HG03442 (cell line): ENCODE data around the gene PLB1.

Experiments used
- ATAC-seq: cut with Tn5 transposase; IDR thresholded peaks from one replicate; pipeline ENCODE4 v1.9.1; 2021; ENCODE audit warnings: mild to moderate bottlenecking, moderate library complexity; ENCODE audit not compliant: unreplicated experiment

Gene PLB1, protein sequence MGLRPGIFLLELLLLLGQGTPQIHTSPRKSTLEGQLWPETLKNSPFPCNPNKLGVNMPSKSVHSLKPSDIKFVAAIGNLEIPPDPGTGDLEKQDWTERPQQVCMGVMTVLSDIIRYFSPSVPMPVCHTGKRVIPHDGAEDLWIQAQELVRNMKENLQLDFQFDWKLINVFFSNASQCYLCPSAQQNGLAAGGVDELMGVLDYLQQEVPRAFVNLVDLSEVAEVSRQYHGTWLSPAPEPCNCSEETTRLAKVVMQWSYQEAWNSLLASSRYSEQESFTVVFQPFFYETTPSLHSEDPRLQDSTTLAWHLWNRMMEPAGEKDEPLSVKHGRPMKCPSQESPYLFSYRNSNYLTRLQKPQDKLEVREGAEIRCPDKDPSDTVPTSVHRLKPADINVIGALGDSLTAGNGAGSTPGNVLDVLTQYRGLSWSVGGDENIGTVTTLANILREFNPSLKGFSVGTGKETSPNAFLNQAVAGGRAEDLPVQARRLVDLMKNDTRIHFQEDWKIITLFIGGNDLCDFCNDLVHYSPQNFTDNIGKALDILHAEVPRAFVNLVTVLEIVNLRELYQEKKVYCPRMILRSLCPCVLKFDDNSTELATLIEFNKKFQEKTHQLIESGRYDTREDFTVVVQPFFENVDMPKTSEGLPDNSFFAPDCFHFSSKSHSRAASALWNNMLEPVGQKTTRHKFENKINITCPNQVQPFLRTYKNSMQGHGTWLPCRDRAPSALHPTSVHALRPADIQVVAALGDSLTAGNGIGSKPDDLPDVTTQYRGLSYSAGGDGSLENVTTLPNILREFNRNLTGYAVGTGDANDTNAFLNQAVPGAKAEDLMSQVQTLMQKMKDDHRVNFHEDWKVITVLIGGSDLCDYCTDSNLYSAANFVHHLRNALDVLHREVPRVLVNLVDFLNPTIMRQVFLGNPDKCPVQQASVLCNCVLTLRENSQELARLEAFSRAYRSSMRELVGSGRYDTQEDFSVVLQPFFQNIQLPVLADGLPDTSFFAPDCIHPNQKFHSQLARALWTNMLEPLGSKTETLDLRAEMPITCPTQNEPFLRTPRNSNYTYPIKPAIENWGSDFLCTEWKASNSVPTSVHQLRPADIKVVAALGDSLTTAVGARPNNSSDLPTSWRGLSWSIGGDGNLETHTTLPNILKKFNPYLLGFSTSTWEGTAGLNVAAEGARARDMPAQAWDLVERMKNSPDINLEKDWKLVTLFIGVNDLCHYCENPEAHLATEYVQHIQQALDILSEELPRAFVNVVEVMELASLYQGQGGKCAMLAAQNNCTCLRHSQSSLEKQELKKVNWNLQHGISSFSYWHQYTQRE (N-terminal part only)

DNA sequence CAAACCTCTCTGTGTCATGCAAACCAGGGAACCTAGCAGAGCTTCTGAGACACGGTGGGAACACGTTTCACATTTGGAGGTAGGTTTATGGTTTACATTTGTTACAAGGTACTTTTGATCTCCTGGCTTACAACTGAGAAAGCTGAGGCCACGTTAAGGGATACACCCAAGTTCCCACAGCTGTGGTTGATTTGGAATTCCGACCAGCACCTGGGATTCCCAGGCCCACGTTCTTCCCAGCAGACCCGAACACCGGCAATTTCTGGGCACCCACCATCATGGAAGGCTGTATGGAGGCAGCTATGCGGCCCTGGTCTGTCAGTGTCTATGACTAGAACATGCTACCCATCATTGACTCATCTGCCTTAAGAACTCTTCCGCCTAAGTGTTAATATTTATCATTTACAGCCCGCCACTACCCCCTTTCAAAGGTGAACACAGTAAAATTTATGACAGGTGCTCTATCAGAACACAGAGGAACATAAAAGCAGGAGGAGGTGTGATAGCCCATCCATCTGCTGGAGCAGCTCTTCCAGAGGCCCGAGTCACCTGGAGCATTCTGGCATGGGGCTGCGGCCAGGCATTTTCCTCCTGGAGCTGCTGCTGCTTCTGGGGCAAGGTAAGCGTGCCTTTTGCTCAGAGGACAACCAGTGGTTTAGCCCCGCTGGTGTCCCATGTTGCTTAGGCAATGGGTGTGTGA is at the start of gene PLB1:
PLB1 (plus strand) TSS at position 510 of the 700 bp plus-strand sequence; CDS start at position 565, 55 bp downstream.
- ATAC-seq, result no peak

DNA sequence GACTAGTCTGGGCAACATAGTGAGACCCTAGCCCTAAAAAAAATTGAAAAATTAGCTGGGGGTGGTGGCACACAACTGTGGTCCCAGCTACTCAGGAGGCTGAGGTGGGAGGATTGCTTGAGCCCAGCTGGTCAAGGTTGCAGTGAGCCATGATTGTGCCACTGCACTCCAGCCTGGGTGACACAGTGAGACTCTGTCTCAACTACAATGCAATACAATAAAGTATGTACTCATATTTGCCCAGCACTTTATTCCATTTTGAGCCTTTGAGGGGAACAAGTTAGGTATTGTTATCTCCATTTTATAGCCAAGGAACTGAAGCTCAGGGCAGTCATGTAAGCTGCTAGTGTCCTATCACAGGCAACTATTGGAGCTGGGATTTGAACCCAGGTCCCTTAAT is 49.3 kb upstream of the PLB1 start:
- no peak for ATAC-seq

DNA sequence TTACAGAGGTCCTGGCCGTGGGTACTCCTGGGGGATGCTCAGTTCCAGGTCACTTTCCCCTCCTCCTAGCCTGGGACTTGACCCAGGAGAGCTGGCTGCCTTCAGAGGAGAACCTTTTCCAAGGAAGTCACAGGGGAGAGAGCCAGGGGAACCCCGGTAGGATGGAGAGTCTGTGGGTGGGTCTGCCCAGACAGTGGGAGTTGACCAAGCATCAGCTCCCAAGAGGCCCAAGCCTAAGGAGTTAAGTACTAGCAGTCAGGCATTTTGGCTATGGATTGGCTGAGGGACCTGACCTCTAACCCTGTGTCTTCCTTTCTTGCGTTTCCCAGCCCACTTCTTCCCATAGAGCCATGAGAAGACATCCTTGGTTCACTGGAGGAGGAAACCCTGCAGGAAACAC is 48.8 kb upstream of the PLB1 start:
- ATAC-seq, result no peak

DNA sequence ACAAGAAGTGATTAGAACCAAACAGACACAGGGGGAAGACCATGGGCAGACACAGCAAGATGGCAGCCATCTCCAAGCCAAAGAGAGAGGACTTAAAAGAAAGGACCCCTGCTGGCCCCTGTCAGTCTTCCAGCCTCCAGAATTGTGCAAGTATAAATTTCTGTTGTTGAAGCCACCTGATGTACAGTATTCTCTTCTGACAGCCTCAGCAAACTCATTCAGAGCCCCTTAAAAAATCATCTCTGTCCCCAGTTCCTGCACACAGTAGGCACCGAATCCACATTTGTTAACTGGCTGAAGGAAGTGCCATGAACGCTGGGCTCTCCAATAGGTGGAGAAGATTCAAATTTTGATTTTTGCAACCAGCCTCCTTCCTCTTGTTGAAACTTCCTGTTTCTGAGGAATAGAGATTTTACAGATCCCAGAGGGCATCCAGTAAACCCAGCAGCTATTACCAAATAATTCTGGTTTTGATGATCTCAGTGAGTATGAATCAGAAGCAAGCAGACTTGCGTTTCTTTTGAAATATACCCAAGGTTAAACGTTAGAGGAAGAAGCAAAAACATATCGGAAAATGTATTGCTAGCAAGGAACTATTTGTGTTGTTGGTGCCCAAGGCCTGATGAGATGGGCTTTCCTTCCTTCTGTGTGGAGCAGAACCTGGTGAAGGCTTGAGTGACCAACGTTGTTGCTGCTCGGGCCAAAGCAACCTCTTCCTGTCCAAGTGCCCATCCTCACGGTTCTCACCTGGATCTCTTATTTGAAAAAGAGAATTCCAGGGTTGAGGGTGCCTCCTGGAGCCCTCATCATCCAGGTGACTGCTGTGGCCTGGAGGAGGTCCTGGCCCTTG is 47.7 kb upstream of the PLB1 start:
- no peak for ATAC-seq

DNA sequence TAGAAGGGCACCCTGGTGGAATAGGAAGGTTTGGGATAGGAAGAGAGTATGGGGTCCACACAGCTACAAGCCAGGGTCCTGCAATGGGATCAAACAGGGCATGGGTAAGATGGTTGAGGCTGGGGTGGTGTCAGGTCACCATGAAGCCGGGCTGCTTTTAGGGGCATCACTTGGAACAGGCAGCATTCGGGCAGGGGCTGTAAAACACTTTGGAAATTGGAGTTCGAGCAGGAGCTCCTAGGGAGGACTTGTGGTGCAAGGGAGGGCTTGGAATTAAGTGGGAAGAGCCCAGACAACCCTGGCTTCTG is 47.1 kb upstream of the PLB1 start:
- no peak for ATAC-seq

DNA sequence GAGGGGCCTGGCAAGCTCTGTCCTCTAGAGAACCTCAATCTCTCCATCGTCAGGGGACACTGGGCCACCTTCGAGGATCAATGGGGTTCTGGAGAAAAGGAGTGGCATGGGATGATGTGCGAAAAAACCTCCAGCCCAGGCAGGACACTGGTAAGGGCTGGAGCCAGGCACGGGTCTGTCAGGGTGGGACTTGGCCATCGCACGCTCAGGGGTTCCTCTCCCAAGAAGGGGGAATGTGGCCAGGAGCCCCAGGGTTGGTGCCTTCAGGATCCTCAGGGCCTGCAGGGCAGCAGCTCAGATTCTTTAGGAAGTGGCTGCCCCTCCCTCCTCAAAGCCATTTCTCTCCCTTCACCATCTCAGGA is 46.8 kb upstream of the PLB1 start:
- ATAC-seq, result no peak

DNA sequence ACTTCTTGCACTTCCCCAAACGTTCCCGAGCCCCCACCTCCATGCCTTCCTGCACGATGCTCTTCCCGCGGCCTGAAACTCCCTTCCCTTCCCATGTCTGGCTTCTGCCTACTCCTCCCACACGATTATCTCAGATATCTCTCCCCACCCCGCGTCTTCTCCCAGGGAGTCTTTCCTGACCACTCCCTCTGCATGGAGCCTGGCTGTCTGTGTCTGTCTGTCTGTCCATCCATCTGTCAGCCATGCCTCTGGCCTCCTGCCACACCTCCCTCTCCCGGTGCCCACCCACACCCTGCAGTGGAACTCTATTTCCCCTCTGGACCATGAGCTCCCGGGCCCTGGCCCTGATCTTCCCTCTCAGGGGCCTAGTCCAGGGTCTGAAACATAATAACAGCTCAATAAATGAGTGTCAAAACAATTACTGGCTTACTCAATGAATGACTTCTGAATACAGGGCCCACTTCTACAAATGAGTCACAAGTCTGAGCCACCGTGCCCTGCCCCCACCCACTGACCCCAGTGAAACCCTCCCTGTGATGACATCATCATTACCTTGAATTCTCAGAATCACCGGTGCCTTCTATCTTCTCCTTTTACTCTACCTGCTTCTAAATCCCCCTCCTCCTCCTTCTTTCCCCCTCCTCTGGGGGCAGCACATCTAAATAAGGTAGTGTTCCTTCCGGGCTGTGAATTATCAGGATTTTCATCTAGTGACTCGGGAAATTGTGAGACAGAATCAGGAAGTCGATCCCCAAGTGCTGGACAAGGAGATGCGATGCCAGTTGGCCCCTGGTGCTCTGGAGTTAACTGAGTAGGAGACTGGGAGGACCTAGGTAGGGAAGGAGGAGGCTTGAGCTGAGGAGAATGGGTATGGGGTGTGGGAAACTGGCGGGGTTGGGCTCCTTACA is 46.1 kb upstream of the PLB1 start:
- no peak for ATAC-seq

DNA sequence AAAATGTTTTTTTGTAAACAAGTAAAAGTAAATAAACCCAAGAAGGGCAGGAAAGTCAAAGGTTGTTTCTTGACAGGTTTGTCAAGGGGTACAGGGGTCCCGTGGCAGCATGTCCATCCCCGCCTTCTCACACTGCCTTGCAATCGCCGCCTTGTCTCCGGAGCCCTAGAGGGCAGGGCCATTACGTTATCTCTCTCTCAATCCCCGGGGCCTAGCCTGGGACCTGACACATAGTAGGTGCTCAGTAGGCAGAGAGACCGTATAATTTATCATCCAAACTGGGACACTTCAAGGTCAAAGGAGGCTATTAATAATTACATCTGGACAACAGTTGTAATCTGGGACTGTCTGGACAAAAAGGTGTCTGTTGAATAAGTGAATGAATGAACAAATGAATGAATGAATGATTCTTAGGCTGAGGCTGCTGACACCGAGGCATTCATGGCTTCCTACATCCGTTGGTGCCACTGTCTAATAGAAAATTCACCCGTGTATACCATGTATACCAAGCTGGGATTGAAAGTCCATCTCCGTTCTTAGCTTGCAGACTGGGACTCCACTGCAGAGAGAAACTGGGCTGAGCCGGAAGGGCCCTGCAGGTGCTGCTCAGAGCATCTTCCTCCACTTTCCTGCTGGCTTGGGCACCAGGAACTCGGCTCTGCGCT is 44.8 kb upstream of the PLB1 start:
- no peak for ATAC-seq

DNA sequence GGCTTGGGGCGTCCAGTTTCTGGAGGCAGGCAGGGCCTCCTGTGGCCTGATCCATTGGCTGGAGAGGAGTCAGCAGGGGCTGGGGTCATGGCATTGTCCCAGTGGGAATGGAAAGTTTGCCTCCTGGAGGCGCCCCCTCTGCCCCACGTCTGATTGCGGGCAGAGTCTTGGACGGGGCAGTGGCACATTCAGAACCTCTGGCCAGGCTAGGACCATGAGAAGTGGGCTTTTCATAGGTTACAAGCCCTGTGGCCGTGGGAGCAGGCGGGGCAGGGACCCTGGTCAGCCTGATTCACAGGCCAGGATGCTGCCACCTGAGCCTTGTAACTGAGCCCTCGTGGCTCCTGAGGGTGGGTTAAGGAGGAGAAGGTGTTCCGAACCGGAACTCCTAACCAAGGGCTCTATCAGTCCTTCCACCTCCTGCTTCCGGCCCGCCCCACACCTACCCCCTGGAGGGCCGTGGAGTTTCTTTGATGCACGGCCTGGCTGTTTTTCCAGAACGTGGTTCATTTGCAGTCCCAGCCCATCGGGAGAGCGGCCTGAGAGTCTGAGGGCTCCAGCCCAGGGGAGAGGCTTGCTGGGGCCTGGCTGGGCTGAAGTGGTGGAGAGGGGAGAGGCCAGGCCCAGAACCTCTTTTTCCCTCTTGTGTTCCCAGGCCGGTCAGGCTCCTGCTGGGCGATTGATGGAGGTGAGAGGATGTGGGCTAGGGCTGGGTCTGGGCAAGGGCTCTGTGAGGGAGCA is 43.9 kb upstream of the PLB1 start:
- ATAC-seq, result no peak

DNA sequence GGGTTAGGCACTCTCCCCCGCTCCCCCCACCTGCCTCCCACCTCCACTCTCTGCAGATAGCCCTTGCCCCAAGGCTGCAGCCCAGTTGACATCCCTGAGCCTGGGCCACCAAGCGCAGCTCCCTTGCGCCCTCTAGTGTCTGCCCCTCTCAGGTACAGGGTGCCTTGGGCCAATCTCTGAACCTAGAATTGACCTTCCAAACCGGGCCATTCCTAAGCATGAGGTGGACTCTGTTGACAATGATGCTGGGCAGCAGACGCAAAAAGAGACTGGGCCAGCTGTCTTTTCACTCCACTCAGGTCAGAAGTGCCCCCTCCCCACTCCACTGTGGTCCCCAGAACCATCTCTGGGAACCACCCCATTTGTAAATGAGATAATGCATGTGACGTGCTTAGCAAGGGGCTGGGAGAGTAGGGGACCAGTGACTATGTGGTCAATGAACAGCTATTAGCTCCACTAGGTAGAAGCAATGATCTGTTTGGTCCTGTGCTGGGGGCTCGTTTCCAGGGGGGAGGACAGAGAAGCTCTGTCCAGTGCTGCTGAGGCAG is 43.3 kb upstream of the PLB1 start:
- ATAC-seq, result no peak

DNA sequence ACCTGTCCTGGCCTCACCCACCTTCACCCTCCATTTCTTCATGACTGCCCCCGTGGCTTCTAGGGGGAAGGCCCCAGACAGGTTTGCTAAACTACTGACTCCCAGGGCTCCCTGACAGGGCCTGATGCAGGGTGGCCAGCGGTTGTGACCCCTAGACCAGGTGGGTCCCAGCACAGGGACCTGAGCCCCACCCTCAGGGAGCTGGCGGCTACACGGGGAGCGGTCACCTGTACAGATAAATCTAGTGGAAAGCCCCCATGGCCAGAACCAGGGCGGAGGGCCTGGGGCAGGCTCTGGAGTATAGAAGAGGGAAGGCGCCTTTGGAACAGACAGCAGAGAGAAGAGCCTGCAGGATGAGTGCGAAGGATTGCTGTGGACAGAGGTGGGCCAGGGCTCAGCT is 42.5 kb upstream of the PLB1 start:
- ATAC-seq, result no peak

DNA sequence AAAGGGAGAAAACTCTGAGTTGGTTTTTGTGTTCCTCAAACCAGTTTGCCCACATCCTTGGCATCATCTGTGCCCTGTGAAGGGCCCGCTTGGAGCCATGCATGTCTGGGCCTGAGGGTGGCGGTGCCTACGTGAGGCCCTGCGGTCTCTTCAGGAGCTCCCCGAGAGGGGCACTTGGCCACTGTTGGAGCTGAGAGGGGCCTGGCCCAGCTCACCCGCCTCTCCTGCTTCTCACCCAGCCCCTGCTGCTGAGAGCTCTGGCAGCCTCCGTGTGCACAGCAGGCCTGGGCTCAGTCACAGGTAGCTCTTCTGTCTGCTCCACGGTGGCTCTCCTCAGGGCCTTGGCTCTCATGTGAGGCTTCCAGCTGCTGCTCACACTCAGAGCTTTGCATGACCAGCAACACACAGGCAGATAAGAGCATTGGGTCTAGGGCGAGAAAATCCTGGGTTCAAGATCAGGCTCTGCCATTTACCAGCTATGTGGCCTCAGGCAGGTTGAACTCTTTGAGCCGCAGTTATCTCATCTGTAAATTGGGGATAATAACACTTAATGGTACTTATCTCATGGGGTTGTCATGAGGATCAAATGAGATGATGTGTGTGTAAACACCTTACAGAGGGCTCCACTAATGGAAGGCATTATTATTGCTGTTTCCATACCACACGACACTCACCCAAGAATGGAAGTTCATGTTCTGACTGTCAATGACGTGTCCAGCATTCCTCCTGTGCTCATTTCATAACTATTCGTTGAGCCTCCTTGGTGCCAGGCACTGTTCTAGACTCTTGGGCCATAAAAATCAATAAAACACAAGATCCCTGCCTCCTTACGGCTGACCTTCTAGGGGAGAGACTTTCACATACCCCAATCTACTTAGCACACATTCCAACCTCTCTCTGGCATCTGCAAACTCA is 41.6 kb upstream of the PLB1 start:
- no peak for ATAC-seq

DNA sequence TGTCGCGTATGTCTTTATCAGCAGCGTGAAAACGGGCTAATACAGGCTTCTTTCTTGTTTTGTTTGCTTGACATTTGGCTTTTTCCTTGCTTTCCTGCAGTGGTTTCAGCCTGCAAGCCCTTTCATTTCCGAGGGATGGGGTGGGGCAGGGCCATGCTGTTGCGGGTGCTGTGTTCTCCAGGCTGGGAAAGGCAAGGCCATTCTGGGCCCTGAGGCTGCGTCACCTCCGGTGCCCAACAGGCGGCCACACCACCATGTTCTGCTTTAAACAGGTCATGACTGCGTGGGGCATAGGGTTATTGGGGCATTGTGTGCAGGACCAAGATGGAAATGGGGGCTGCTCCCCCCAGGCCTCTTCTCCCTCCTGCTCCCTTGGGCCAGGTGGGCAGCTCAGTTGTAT is 38.6 kb upstream of the PLB1 start:
- ATAC-seq, result no peak

DNA sequence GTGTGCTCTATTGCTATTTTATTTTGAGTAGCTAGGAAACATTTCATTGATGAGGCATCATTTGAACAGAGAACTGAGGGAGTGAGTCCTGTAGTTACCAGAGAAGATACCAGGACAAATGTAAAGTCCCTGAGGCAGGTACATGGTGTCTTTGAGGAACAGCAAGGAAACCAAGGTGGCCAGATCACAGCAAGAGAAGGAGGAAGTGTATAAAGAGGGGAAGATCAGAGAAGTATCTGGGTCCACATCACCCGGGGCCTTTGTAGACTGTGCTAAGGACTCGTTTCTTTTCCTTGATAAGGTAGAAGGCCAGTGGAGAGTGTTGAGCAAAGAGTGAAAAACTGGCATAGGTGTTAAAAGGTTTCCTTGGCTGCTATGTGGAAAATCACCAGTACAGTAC is 34.8 kb upstream of the PLB1 start:
- no peak for ATAC-seq

DNA sequence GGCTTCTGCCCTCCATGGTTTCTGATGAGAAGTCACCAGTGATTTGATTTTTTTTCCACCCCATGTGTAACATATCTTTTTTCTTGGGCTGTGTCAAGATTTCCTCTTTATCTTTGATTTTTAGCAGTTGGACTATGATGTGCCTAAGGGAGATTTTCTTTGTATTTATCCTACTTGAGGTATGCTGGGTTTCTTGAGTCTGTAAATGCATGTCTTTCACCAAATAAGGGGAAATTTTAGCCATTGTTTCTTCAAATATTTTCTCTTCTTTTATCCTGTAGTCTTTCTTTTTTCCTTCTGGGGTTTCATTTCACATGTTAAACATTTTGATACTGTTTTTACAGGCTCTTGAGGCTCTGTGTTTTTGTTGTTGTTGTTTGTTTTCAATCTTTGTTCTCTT is 33.7 kb upstream of the PLB1 start:
- ATAC-seq, result no peak

DNA sequence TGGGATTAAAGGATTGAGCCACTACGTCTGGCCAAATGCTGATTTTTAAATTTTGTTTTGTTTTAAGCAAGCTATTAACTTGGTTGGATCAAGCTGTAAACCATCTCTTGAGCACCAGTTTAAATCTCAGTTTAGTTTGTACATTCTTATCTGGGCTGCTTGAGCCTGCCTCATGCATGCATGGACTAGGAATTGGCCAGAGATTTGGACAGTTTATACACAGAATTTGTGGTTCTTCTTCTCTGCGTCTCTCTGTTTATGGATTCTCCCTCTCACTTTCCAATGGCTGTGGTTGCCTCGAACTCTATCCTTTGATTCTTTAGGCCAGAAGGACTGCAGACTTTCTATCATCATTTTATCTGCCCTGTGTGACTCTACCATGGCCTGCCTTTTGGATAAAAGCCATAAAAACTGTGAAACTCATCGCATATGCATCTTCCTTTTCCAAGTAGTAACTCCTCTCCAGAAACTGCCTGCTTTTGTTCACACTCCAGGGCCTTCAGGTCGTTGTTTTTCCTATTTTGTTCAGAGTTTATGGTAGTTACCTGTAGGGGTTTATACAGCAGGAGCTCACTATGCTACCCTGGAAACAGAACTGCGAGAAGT is 32.5 kb upstream of the PLB1 start:
- ATAC-seq, result no peak
